HG02981 (cell line): ENCODE data around the gene RDH13.
"Not testable (repeated sequence)": the region's sequence is repeated elsewhere in the genome, so short reads cannot be mapped to it uniquely, and the experiment has no call there.

ENCODE experiments used
- ATAC-seq: cut with Tn5 transposase; IDR thresholded peaks from one replicate; pipeline ENCODE4 v1.9.1; 2021; ENCODE audit warnings: mild to moderate bottlenecking, moderate library complexity; ENCODE audit not compliant: unreplicated experiment

The RDH13 gene

GRCh38 chr19:55018633-55019032 lies 44.3 kb downstream of the RDH13 start:
- ATAC-seq = no peak

- no peak for ATAC-seq
Measured at GRCh38 chr19:55018216-55018615, 44.7 kb downstream of the RDH13 start.

GRCh38 chr19:55016017-55016416 lies 46.9 kb downstream of the RDH13 start:
- ATAC-seq = no peak

GRCh38 chr19:55015126-55015525 lies 47.8 kb downstream of the RDH13 start:
- ATAC-seq = no peak

GRCh38 chr19:55014714-55015113 lies 48.2 kb downstream of the RDH13 start:
- no peak for ATAC-seq

GRCh38 chr19:55013596-55013995 lies 49.4 kb downstream of the RDH13 start:
- no peak for ATAC-seq

GRCh38 chr19:55012306-55012705 lies 50.6 kb downstream of the RDH13 start:
- no peak for ATAC-seq

GRCh38 chr19:55010561-55010960 lies 52.4 kb downstream of the RDH13 start:
- not testable (repeated sequence) for ATAC-seq

GRCh38 chr19:55008781-55009180 lies 54.2 kb downstream of the RDH13 start:
- not testable (repeated sequence) for ATAC-seq

- not testable (repeated sequence) for ATAC-seq
Measured at GRCh38 chr19:55008189-55008588, 54.8 kb downstream of the RDH13 start.

GRCh38 chr19:55007537-55007936 lies 55.4 kb downstream of the RDH13 start:
- ATAC-seq = not testable (repeated sequence)

GRCh38 chr19:55006795-55007194 lies 56.2 kb downstream of the RDH13 start:
- ATAC-seq = not testable (repeated sequence)

GRCh38 chr19:55005684-55006488 lies 57.1 kb downstream of the RDH13 start:
- peak; percentile 83 for ATAC-seq

- no peak for ATAC-seq
Measured at GRCh38 chr19:55000761-55001160, 62.2 kb downstream of the RDH13 start.

- ATAC-seq = not testable (repeated sequence)
Measured at GRCh38 chr19:54998751-54999239, 64.2 kb downstream of the RDH13 start.

- no peak for ATAC-seq
Measured at GRCh38 chr19:54995561-54995960, 67.4 kb downstream of the RDH13 start.
